Fibroblast of the conjunctiva (primary cell): Measurements from ENCODE around the gene DIAPH1.
"Not testable (repeated sequence)": the region's sequence is repeated elsewhere in the genome, so short reads cannot be mapped to it uniquely, and the experiment has no call there.

ENCODE experiments used
- DNase-seq: peaks from one replicate; pipeline ENCODE4 v3.0.0-alpha.2; 2010; ENCODE audit warnings: low read depth

Gene DIAPH1

GRCh38 chr5:141609921-141610320 lies 8.9 kb downstream of the DIAPH1 start:
- DNase-seq = not testable (repeated sequence)

GRCh38 chr5:141609044-141609443 lies 9.8 kb downstream of the DIAPH1 start:
- DNase-seq = no peak

GRCh38 chr5:141608557-141608956 lies 10.2 kb downstream of the DIAPH1 start:
- no peak for DNase-seq

GRCh38 chr5:141608046-141608445 lies 10.8 kb downstream of the DIAPH1 start:
- no peak for DNase-seq

- no peak for DNase-seq
These were observed 13.1 kb downstream of the DIAPH1 start for GRCh38 chr5:141605523-141606277.

GRCh38 chr5:141603923-141604717 lies 14.7 kb downstream of the DIAPH1 start:
- peak; percentile 93 for DNase-seq

GRCh38 chr5:141602606-141603005 lies 16.2 kb downstream of the DIAPH1 start:
- DNase-seq = no peak

- DNase-seq = no peak
These were observed 20.1 kb downstream of the DIAPH1 start for GRCh38 chr5:141598391-141599345.

GRCh38 chr5:141597814-141598213 lies 21.0 kb downstream of the DIAPH1 start:
- DNase-seq = no peak

GRCh38 chr5:141597394-141597793 lies 21.4 kb downstream of the DIAPH1 start:
- no peak for DNase-seq

GRCh38 chr5:141596867-141597266 lies 21.9 kb downstream of the DIAPH1 start:
- DNase-seq = no peak

GRCh38 chr5:141590127-141590526 lies 28.7 kb downstream of the DIAPH1 start:
- DNase-seq = no peak

- DNase-seq = no peak
These were observed 32.6 kb downstream of the DIAPH1 start for GRCh38 chr5:141586246-141586645.

GRCh38 chr5:141585594-141585993 lies 33.2 kb downstream of the DIAPH1 start:
- no peak for DNase-seq

- no peak for DNase-seq
These were observed 44.7 kb downstream of the DIAPH1 start for GRCh38 chr5:141574122-141574510.

GRCh38 chr5:141573489-141574121 lies 45.2 kb downstream of the DIAPH1 start:
- DNase-seq = no peak

GRCh38 chr5:141570655-141571054 lies 48.1 kb downstream of the DIAPH1 start:
- no peak for DNase-seq

- DNase-seq = no peak
These were observed 51.2 kb downstream of the DIAPH1 start for GRCh38 chr5:141567513-141568117.

GRCh38 chr5:141565826-141566570 lies 52.8 kb downstream of the DIAPH1 start:
- DNase-seq = no peak

- DNase-seq = peak; percentile 94
These were observed 54.5 kb downstream of the DIAPH1 start for GRCh38 chr5:141564216-141564692.
